Measurements from ENCODE around the gene ZNF506. TPM values are rescaled to one million over a fixed set of nuclear protein-coding genes. Genes with fewer than 3 reads are reported as not detected.
"Not testable (repeated sequence)": the region's sequence is repeated elsewhere in the genome, so short reads cannot be mapped to it uniquely, and the experiment has no call there.

ZNF506 gene
- 17.0 and 22.2 TPM in 2 replicates for total RNA-seq

GRCh38 chr19:19821366-19821951 lies at the start of gene ZNF506:
Gene ZNF506 (minus strand): TSS chr19:19821750. CDS start chr19:19821603, 147 bp downstream.
- peak; percentile 73 for DNase-seq (ENCODE audit: extremely low read depth, low read depth, low spot score)

DNA sequence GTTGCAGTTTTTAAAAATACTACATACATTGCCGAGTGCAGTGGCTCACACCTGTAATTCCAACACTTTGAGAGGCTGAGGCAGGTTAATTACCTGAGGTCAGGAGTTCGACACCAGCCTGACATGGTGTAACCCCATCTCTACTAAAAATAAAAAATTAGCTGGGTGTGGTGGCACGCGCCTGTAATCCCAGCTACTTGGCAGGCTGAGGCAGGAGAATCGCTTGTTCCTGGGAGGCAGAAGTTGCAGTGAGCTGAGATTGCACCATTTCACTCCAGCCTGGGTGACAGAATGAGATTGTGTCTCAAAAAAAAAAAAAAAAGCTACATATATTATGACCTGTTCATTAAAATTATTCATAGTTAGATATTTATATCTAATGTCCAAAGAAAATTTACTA lies 48.5 kb upstream of the ZNF506 start:
- not testable (repeated sequence) for DNase-seq (ENCODE audit: extremely low read depth, low read depth, low spot score)

DNA sequence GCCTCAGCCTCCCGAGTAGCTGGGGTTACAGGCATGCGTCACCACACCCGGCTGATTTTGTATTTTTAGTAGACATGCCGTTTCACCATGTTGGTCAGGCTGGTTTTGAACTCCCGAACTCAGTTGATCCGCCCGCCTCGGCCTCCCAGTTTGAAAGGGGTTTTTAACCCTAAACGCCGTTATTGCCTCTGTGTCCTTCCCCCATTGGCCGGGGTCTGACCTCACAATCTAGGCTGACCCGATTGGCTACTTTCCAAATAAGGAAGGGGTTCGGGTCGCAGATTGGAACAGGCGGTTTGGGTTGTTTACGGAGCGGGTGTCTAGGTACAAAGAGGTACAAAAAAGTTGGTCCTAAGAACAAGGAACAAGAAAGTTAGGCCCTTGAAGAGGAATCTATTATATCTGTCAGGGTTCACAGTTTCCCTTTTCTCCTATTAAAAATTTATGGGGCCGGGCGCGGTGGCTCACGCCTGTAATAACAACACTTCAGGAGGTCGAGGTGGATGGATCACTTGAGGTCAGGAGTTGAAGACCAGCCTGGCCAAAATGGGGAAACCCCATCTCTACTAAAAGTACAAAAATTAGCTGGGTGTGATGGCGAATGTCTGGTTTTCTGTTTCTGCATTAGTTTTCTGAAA lies 45.2 kb upstream of the ZNF506 start:
- DNase-seq (ENCODE audit: extremely low read depth, low read depth, low spot score), result peak; percentile 2

- peak; percentile 80 for DNase-seq (ENCODE audit: extremely low read depth, low read depth, low spot score)
Measured at GRCh38 chr19:19865750-19866610, 44.4 kb upstream of the ZNF506 start, which contains the start of gene ZNF253. Gene ZNF253 (plus strand): TSS chr19:19865882. CDS start chr19:19865997, 115 bp downstream.

GRCh38 chr19:19860756-19861390 lies 39.3 kb upstream of the ZNF506 start:
- DNase-seq (ENCODE audit: extremely low read depth, low read depth, low spot score), result no peak

DNA sequence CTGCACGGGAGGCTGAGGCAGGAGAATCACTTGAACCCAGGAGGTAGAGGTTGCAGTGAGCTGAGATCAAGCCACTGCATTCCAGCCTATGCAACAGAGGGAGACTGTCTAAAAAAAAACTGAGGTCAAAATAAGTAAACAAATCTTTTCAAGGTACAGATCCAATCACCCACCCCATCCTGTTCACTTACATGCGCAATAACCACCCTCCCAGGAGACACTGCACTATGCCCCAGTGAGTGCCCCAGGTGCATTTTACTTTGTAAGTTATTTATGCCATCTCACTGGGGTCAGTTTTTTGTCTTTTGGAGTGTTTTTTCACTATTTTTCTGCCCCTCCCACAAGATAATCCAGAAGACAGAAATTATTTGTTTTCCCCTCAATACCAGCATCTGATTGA lies 37.2 kb upstream of the ZNF506 start:
- DNase-seq (ENCODE audit: extremely low read depth, low read depth, low spot score), result no peak

GRCh38 chr19:19851740-19852139 lies 30.2 kb upstream of the ZNF506 start:
- not testable (repeated sequence) for DNase-seq (ENCODE audit: extremely low read depth, low read depth, low spot score)

GRCh38 chr19:19849056-19849455 lies 27.5 kb upstream of the ZNF506 start:
- DNase-seq (ENCODE audit: extremely low read depth, low read depth, low spot score), result no peak

DNA sequence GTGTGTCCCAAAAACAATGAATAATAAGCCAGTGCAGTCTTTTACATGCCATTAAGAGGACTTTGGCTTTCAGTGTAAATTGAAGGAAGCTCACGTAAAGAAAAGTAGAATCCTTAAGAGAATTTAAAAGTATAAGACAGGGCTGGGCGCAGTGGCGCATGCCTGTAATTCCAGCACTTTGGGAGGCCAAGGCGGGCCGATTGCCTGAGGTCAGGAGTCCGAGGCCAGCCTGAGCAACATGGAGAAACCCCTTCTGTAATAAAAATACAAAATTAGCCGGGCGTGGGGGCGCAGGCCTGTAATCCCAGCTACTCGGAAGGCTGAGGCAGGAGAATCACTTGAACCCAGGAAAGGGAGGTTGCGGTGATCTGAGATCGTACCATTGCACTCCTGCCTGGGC lies 26.2 kb upstream of the ZNF506 start:
- DNase-seq (ENCODE audit: extremely low read depth, low read depth, low spot score), result no peak

DNA sequence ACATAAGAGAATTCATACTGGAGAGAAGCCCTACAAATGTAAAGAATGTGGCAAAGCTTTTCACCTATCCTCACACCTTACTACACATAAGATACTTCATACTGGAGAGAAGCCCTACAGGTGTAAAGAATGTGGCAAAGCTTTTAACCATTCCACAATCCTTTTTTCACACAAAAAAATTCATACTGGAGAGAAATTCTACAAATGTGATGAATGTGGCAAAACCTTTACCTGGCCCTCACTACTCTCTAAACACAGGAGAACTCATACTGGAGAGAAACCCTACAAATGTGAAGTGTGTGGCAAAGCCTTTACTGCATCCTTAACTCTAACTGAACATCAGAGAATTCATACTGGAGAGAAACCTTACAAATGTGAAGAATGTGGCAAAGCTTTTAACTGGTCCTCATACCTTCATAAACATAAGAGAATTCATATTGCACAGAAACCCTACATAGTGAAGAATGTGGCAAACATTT lies 14.0 kb upstream of the ZNF506 start:
- DNase-seq (ENCODE audit: extremely low read depth, low read depth, low spot score), result no peak

DNA sequence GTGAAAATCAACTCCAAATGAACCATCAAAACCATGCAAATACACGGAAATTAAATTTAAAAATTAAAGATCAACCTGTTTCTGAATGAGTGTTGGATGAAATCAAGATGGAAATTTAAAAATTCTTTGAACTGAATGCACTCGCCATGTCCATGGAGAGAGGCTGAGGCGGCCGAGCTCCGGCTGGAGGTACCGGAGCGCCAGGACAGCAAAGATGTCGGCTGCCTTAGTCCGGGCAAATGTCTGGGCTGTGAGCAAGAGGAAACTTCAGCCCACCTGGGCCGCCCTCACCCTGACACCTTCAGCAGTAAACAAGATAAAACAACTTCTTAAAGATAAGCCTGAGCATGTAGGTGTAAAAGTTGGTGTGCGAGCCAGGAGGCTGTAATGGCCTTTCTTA lies 5.3 kb upstream of the ZNF506 start:
- DNase-seq (ENCODE audit: extremely low read depth, low read depth, low spot score), result no peak

DNA sequence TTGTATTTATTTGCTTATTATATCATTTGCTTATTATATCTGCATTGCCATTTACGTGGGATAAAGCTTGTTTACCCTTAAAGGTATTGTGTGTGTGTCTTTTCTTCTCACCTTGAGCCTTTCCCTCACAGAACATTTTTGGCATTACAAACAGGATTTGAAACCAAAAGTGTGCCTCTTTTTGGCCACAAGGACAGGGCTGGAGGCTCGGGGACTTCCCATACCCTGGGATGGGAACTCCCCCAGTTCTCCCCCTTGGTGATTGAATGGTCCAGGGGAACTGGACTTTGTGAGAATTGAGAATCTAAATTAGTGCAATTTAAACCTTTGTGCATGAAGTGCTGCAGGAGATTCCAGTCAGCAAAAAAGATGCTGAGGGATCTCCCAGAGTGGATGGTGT lies 2.4 kb upstream of the ZNF506 start:
- DNase-seq (ENCODE audit: extremely low read depth, low read depth, low spot score), result no peak

- not testable (repeated sequence) for DNase-seq (ENCODE audit: extremely low read depth, low read depth, low spot score)
Measured at GRCh38 chr19:19821976-19822375, 426 bp upstream of the ZNF506 start.

GRCh38 chr19:19820774-19821320 lies 703 bp downstream of the ZNF506 start:
- DNase-seq (ENCODE audit: extremely low read depth, low read depth, low spot score), result no peak

DNA sequence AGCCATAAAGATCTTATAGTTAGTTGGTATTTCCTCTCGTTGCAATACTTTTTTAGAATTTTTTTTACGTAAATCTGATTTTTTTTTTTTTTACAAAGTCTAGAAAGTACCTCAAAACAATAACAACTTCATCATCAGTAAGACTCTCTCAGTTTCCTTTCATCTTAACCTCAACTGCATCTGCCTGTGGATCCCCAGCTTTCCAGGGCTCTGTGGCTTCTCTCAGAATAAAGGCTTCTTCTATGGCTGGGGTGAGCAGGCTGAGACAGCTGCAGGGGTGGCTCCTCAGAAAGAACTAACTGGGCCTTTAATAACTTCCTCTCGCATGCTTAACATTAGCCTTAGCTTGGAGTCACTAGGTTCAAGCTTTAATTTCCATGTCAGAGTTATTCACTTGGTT lies 4.2 kb downstream of the ZNF506 start:
- no peak for DNase-seq (ENCODE audit: extremely low read depth, low read depth, low spot score)

GRCh38 chr19:19816679-19817078 lies 4.9 kb downstream of the ZNF506 start:
- DNase-seq (ENCODE audit: extremely low read depth, low read depth, low spot score), result no peak

DNA sequence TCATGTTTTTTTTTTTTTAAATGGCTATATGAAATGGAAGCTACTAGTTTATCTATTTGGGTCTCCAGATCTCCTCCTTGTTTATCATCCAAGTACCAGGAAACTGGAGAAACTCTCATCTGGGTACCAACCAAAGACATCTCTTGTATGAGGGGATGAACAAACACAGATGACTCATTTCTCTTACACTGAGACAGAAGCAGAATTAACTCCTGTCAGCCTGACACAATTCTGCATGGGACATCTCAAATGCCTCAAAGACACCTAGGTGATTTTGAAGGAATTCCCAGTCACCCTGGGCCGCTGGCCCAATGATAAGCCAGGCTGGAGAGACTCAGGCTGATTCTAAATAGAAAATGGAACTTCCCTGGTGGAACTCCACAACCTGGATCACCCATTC lies 9.6 kb downstream of the ZNF506 start:
- not testable (repeated sequence) for DNase-seq (ENCODE audit: extremely low read depth, low read depth, low spot score)

DNA sequence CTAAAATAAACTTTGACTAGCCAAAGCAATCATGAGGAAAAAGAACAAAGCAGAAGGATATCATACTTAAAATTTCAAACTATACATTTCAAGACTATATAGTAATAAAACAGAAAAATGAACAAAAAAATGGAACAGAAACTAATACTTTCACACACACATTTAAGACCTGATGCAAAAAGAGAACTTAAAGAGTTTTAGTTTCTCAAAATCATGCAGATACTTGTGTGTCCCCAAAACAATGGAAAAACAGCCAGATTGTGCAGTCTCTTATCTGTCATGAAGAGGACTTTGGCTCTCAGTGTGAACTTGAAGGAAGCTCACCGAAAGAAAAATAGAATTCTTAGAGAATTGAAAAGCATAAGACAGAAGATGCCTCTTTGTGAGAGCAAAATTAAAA lies 16.1 kb downstream of the ZNF506 start:
- no peak for DNase-seq (ENCODE audit: extremely low read depth, low read depth, low spot score)

GRCh38 chr19:19788015-19788414 lies 33.5 kb downstream of the ZNF506 start:
- no peak for DNase-seq (ENCODE audit: extremely low read depth, low read depth, low spot score)

DNA sequence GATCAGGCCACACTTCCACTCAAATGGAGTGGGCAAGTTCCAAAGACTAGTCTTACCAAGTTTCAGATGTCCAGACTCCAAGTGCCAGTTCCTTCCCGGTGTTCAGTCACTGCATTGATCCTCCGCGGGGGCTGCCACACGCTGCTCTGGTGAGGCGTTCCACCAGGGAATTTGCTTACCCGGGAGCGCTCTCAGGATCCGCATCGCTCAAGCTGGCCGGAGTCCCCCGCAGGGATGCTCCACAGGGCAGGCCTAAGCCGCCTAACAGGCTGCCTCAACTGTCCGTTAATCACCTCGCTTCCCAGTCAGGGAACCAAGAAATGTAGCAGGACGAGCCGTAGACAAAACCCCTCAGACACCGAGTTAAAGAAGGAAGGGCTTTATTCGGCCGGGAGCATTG lies 36.1 kb downstream of the ZNF506 start:
- DNase-seq (ENCODE audit: extremely low read depth, low read depth, low spot score), result not testable (repeated sequence)

- DNase-seq (ENCODE audit: extremely low read depth, low read depth, low spot score), result no peak
Measured at GRCh38 chr19:19782783-19783182, 38.8 kb downstream of the ZNF506 start.
